Ishikawa (cell line): ENCODE measurements around the gene IL17REL.

ENCODE experiments used
- EP300 ChIP-seq: IDR thresholded peaks from 2 replicates; pipeline ENCODE4 v1.6.1; 2012; ENCODE audit warnings: borderline replicate concordance
- MAX ChIP-seq: IDR thresholded peaks from 2 replicates; pipeline ENCODE4 v1.6.1; 2012
- REST ChIP-seq: IDR thresholded peaks from 2 replicates; pipeline ENCODE4 v1.6.1; 2012; ENCODE audit warnings: low read depth, mild to moderate bottlenecking
- TEAD4 ChIP-seq: IDR thresholded peaks from 2 replicates; pipeline ENCODE4 v1.6.1; 2012

GRCh38 chr22:49996518-49997250 is 15.9 kb downstream of the IL17REL start:
- no peak for TF ChIP-seq EP300
- TF ChIP-seq TEAD4 = no peak
- no peak for TF ChIP-seq MAX
- TF ChIP-seq REST = no peak
